ENCODE data around the gene SLC7A6.
"Not testable (repeated sequence)": the region's sequence is repeated elsewhere in the genome, so short reads cannot be mapped to it uniquely, and the experiment has no call there.

SLC7A6 gene

DNA sequence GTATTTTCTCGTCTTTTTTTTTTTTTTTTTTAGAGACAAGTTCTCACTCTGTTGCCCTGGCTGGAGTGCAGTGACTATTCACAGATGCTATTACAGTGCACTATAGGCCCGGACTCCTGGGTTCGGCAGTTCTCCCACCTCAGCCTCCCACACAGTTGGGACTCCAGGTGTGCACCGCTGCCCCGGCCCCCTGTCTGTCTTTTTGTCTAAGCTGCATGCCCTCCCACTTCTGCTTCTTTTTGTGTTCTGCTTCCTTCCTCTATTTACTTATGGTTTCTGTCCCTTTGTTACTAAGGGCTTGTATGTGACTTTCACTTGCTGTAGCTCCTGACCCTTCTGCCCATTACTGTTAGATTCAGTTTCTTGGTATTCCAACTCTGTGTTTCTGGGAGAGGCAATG lies 20.5 kb downstream of the SLC7A6 start:
- DNase-seq = no peak

DNA sequence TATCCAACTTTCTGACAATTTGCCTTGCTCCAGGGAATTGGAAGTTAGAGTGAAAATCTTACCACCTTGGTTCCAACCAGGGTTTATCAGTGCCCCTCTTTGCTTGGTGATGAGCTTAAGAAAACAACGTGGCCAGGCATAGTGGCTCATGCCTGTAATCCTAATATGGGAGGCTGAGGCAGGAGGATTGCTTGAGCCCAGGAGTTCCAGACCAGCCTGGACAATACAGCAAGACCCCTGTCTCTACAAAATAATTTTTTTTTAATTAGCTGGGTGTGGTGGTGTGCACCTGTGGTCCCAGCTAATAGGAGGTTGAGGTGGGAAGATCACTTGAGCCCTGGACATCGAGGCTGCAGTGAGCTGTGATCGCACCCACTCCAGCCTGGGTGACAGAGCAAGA lies 21.4 kb downstream of the SLC7A6 start:
- DNase-seq = no peak

DNA sequence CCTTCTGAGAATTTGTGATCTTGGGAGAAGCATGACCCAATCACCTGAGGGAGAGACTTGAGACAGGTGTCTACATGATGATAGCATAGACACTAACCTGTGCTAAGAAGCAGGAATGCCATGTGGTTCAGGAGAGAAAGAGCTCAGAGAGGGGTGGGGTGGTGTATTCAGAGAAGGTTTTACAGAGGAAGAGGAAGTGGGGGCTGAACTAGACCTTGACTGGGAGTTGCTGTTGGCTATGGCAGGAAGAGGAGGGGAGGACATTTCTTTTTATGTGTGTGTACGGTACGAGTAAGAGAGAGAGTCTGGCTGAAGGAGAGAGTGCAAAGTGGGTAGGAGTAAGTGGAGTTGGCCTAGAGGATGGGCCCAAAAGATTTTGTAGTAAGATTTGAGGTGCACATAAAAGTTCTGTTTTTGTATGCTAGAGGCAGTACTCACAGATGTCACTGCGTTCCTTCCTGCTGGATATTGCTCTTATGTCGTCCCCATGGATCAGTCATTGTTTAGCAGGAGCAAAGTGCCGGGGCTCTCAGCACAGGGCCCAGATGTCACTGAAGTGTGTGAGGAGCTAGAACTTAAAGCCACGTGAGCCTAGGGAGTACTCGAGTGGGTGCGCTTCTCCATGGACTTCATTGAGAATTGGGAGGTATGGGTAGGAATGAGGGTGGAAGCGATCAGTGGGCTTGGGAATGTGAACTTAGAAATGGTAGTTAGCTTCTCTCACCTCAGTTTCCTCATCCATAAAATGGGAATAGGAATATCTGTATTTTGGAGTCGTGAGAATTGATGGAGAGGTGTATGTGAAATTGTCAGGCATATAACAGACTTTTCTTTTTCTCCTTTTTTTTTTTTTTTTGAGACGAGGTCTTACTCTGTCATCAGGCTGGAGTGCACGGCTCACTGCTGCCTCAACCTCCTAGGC lies 22.1 kb downstream of the SLC7A6 start:
- DNase-seq = no peak

DNA sequence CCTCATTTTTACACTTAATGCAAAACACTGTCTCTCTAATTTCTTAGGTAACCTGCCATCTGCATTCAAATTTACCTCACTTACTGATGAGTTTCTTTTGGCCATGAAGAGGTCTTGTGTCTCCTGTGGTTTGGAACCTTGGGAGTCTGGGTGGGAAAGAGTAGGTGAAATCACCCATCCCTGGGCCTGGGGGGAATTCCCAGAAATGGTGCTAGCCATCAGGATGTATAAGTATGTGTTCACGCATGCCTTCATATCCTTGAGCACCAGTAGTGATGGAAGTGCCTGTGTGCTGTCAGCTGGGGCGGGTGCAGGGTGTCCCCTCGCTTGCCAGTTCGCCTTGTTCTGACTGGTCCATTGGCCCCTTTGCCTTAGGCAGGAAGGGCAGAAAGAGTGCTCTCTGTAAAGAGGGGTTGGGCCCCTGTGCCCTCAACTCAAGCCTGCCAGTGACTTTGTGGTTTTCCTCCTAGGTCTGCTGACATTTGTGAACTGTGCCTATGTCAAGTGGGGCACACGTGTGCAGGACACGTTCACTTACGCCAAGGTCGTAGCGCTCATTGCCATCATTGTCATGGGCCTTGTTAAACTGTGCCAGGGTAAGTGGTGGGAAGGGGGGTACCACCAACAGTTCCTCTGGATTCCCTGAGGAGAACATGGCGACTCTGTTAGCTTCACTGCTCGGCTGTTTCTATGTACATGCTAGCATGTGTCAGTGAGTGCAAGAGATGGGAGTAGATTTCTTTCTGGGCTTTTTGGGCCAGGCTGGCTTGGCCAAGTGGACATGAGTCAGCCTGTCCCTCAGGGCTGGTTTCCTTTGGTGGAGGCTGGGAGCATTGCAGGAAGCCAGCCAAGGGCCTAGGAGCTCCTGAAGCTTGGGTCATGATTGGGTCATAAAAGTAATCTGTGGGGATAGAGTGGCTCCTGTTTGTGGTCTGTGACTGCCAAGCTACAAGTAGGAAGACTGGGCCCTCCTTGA lies 23.2 kb downstream of the SLC7A6 start:
- no peak for DNase-seq

DNA sequence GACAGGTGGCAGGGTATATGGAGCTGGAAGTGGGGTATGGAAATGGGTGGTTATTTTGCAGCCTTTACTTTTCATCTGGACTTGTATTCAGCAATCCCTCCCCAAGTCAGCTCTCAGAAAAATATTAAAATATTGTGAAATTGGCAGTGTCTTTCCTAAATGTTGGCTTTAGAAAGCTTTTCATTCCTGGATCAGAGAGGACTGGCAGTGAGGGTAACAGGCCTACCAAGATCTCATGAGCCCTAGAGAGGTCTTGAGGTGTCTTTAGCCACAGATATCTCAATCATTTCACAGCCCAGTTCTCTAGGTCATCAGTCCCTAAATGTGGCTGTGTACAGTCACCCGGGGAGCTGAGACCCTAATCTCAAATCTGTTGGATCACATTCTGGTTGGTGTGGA lies 23.9 kb downstream of the SLC7A6 start:
- DNase-seq = no peak

DNA sequence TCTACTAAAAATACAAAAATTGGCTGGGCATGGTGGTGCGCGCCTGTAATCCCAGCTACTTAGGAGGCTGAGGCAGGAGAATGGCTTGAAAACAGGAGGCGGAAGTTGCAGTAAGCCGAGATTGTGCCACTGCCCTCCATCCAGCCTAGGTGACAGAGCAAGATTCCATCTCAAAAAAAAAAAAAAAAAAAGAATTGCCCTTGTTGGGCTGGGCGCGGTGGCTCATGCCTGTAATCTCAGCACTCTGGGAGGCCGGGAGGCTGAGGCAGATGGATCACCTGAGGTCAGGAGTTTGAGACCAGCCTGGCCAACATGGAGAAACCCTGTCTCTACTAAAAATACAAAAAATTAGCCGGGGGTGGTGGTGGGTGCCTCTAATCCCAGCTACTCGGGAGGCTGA lies 24.5 kb downstream of the SLC7A6 start:
- not testable (repeated sequence) for DNase-seq

DNA sequence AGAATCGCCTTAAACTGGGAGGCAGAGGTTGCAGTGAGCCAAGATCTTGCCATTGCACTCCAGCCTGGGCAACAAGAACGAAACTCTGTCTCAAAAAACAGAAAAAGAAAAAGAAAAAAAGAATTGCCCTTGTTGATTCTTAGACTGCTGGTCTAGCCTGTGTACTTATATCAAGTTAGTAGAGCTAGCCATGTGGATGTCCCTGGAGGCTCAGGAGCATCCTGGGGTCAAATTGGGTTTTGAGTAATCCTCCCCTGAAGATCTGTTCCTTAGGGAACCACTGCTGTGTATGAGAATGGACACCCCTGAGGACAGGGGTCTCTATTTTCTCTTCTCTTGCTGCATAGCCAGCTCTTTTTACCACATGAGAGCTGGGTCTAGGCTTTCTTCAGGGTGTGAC lies 24.9 kb downstream of the SLC7A6 start:
- DNase-seq = no peak

DNA sequence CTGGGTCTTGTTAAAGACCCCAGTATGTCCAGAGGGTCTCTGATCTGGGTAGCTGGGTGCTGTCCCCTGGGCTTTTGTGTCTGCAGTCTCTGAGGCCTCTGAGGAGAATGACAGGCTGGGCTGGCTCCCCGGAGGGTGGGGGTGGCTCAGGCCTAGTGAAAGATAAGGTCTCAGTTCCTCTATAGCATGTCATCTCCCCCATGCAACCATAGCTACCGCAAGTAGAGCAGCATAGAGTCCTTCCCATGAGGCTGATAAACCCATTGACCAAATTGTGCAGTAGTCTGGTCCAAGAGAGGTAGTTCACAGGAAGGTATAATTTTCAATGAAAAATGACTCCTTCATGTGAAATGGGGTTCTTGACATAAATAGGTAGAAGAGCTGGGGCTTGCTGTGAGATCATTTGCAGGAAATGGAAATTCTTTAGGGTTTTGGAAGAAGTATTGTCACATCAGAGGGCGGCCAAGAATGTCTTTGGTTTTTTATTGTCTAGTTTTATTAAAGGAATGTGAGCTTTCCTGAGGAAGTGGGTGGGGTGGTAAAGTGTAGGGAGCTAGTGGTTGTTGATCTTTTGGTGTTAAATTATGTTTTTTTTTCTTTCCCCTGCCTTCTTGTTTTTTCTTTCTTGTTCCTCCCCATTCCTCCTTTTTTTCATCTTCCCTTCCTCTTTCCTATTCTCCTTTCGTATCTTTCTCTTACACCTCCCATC lies 25.4 kb downstream of the SLC7A6 start:
- DNase-seq = no peak

DNA sequence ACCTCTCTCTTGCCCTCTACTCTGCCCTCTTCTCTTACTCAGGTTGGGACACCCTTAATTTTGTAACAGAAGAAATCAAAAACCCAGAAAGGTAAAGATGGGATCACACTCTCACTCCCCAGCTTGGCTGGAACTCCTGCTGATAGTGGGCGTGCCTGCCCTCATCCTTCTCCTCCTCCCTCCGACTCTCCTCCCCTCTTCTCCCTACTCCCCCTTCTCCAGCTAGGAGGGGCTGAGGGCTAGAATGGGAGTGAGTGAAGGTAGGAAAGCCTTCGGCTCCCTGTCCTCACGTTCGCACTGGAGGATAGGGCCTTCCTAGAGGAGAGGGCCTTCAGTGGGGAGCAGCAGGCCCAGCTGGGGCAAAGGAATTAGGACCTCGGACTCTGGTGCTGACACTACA lies 26.1 kb downstream of the SLC7A6 start:
- no peak for DNase-seq

DNA sequence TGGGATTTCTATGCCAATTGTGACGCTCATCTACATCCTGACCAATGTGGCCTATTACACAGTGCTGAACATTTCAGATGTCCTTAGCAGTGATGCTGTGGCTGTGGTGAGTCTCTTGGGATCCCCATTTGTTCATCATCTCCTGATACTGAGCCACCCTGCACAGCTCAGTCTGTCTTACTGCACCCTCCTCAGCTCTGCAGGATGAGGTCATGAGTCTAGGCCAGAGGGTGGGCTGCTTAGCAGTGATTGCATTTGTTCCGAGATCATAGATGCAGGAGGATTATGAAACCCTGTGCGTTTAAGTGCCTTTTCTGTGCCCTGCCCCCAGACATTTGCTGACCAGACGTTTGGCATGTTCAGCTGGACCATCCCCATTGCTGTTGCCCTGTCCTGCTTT lies 26.9 kb downstream of the SLC7A6 start:
- no peak for DNase-seq

DNA sequence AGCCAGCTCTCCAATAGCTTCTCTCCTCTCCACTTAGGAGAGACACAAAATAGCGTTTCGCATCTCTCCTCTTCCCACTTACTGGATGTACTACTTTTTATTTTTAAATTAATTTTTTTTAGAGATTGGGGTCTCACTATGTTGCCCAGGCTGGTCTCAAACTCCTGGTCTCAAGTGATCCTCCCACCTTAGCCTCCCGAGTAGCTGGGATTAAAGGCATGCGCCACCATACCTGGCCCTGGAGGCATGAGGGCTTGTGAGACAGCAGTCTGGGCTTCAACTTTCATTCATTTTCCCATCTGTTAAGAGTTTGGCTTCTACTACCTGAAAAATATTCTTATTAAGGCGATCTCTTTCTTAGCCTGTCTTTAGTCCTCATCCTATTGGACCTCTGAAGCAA lies 28.1 kb downstream of the SLC7A6 start:
- no peak for DNase-seq

DNA sequence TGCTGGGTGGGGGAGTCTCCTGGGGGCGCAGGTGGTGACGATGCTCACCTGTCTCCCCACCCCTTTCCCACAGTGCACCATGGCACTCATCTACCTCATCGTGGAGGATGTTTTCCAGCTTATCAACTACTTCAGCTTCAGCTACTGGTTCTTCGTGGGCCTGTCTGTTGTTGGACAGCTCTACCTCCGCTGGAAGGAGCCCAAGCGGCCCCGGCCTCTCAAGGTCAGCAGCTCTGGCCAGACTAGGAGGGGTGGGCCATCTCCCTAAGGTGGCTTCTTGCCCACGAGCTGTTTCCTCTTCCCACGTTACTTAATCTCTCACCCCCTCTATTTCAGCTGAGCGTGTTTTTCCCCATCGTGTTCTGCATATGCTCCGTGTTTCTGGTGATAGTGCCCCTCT lies 32.0 kb downstream of the SLC7A6 start:
- DNase-seq = no peak

DNA sequence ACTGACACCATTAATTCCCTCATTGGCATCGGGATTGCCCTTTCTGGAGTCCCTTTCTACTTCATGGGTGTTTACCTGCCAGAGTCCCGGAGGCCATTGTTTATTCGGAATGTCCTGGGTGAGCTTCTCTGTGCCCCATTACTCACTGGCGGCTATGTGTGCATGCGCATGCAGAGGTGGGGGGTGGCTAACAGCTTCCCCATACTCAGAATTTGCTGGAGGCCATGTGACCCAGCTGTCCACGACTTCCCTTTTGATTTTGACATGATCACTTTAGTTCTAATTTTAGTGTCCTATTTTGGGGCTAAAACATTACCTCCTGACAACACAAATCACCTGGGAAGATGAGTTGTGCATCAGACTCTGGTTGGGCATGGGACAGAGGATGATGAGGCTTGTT lies 32.4 kb downstream of the SLC7A6 start:
- DNase-seq = no peak

DNA sequence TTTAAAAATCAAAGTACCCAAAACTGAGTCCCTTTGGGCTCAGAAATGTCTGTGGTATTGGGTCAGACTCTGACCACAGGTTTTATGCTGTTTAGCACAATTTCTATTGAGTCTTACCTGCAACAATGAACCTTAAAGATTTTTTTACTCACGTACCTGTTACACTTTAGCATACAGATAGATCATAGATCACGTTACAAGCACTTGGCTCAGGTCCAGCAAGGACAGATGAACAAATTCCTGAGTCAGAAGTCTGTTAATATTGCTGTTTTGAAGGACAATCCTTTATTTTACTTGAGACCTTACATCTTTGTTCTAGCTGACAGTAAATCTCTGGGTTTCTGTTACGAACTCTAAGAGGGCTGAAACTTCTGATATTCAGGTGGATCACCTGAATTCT lies 33.6 kb downstream of the SLC7A6 start:
- no peak for DNase-seq

DNA sequence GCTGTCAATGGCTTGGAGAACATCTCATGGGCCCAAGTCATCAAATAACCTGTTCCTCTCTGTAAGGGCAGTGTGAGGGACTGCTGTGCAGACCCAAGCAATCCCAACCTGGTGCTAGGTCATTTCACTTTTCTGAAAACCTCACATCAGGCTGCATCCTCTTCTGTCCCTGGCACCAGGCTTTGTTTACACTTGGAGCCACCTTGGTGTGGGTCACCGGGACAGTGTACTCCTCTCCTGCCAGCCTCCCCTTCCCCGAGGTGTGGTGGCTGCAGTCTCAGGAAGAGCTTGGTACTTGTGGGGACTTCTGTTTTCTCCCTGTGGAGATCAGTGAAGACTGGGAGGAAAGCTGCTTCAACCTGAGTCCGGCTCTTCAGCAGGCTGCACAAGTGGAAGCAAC lies 34.0 kb downstream of the SLC7A6 start:
- DNase-seq = no peak

DNA sequence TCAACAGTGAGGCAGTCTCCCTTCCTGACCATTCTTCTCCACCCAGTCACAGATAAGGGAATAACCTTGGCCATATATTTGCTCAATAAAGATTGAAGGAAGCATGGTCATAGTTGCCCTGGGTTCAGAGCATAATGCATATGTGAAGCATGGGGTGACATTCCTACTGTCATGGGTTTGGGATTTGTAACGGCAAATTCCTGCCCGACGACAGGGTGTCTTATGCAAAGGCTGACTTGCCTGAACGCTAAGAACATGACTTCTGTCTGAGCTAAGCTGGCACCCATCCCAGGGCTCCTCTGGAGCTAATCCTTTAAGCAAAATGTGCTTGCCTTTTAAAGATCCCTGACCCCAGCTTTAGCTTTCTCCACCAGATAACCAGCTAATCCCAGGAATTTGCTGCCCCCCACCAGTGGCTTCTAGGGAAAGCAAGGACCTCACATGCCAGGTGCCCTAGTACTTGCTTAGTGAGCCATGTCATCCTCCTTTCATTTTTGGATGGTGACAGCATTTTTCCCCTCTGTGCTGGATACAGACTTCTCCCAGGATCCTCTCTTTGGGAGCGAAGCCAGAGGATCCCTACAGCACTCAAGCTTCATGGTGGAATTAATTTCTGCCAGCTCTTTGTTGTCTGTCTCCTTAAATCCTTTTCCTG lies 34.7 kb downstream of the SLC7A6 start:
- DNase-seq = no peak

DNA sequence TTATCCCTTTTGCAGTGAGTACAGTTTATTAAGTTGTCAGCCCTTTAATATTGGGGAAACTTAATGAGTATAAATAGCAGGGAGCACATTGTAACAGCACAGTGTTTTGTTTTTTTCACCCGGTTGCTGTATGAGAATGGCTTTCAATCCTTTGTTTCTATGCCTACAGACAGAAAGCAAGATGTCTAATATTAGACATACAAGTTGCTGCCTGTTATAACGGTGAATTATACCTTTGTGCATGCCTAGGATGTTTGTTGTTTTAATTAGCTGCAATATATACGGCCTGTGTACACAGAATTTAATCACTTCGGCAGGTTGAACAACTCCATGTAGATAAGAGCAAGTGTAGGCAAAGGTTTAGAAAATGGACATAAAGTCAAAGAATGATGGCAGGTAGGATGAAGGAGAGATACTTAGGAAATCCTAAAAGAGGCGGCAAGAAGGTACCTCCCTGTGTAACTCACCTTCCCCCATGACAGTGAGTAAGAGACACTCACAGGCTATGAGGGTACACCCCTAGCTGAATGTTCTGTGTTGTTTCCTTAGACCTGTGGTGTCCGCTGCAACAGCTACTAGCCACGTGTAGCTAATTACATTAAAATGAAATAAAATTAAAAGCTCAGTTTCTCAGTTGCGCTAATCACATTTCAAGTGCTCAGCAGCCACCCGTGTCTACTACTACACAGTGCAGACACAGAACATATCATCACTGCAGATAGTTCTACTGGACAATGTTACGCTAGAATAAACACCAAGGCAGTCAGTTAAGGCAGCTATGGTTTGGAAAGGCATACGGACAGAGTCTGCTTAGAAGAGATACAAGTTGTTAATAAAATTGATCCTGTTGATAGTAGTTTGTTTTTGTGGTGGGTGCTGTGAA lies 35.5 kb downstream of the SLC7A6 start:
- DNase-seq = no peak

DNA sequence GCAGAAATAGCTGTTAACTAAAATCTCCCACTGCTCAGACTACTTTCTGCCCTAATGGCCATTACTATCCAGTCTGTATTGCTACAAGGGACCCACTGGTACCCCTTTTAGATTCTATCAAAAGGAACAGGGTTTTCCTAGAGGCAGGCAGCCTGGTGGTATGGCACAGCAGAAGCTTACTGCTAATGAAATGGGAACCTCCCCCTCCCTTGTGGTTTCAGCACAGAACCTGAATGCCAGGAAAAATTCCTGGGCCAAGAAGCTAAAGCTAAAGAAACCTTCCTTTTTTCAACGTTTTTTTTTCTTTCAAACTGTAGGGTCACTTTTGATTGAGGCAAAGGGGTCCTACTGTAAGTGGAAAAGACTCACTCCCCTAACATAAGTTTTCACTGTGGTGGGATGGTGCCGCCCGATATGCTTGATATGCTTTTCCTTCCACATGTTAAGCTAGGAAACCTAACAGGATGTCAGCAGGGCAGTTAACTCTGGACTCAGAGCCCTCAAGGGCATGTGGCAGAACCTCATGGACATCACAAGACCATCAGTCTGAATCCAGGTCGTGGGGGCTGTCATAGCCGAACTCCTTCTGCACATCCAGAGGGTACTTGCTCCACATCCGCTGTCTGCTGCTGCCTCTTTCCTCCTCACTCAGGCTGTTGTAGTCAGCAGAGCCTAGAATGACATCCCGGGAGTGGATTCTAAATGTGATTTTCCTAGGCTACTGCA lies 36.6 kb downstream of the SLC7A6 start:
- no peak for DNase-seq

DNA sequence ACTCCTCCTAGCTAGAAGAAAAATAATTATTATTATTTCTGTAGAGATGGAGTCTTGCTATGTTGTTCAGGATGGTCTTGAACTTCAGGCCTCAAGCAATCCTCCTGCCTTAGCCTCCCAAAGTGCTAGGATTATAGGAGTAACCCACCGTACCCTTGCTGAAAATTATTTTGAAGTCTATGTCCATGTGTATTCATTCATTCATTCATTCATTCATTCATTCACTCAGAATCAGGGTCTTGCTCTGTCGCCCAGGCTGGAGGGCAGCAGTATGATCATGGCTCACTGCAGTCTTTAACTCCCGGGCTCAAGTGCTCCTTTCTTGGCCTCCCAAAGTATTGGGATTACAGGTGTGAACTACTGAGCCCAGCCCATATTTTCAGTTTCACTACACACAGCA lies 42.3 kb downstream of the SLC7A6 start:
- no peak for DNase-seq

DNA sequence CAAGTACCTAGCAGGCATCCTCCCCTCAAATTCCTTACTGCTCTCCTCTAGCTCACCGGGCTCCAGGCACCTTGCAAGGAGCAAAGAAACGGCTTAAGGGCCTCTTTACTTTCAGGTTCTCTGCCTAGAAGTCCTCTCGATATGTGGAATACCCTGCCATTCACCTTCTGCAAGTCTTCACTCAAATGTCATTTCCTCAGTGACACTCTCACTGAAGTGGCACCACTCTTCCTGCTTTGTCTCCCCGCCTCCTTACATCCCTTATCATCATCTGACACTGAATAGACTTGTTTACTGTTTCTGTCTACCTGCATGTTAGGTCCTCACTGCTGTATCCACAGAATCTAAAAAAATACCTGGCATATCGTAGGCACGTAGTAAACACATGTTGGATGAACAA lies 45.5 kb downstream of the SLC7A6 start:
- no peak for DNase-seq

DNA sequence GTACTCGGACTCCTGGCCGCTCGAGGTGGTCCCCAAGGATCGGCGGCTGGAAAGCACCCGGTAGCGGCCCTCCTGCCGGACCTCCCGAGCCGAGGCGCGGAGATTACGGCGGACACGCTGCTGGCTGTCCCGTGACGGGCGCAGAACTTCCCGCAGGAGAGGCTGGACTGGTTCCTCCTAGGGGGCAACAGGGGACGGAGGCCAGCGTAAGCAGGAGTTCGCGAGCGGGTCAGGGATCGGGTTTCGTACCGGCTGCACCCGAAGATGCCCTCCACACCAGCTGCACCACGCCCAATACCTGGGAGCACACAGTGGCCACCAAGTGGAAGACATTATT lies 46.1 kb downstream of the SLC7A6 start:
- DNase-seq = no peak
